Esophagus squamous epithelium (tissue), 4 donors: Measurements from ENCODE around the gene TRIOBP.

Experiments used
- POLR2A ChIP-seq, 4 donors: fragments of 450-650 bp; IDR thresholded peaks; one replicate each; pipeline ENCODE4 v1.6.1; 2017; ENCODE audit warnings: antibody characterized with exemption in 4 of 4, mild to moderate bottlenecking in 4 of 4, moderate library complexity in 3 of 4
- TF ChIP-seq, protein P1 (sequence below), 6 experiments: fragments of 450-650 bp in 4 of 6; fragments of 200-600 bp in 2 of 6; sonication (generic) in 2 of 6; IDR thresholded peaks; one replicate each; pipeline ENCODE4 v1.5.1; 2016 to 2019; ENCODE audit warnings: antibody characterized with exemption in 6 of 6, mild to moderate bottlenecking in 4 of 6, moderate library complexity in 4 of 6

DNA sequence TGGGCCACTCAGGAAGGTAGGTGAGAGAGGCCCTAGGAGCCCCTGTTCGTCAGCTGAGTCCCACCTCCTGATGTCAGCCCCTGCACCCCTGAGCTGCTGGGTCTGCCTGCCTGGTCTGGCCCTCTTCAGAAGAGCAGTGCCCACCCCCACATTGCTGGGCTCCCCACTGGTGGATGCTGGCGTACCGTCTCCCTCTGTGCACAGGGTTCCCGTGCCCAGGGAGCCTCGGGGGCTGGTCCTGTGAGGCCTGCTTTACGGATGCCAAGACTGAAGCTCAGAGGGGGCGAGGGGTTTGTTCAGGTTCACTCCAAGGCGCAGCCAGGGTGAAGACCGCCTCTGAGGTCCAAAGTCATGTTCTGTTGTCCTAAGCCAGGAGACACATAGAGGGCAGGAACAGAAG lies 66.2 kb downstream of the TRIOBP start:
- TF ChIP-seq POLR2A (IDR thresholded peaks at IDR 0.05) = no peak
- TF ChIP-seq, protein P1, sequence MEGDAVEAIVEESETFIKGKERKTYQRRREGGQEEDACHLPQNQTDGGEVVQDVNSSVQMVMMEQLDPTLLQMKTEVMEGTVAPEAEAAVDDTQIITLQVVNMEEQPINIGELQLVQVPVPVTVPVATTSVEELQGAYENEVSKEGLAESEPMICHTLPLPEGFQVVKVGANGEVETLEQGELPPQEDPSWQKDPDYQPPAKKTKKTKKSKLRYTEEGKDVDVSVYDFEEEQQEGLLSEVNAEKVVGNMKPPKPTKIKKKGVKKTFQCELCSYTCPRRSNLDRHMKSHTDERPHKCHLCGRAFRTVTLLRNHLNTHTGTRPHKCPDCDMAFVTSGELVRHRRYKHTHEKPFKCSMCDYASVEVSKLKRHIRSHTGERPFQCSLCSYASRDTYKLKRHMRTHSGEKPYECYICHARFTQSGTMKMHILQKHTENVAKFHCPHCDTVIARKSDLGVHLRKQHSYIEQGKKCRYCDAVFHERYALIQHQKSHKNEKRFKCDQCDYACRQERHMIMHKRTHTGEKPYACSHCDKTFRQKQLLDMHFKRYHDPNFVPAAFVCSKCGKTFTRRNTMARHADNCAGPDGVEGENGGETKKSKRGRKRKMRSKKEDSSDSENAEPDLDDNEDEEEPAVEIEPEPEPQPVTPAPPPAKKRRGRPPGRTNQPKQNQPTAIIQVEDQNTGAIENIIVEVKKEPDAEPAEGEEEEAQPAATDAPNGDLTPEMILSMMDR (IDR thresholded peaks at IDR 0.05) = no peak
